NCI-H82 treated with DMSO at 0.1 percent for 48 hours (cell line): Measurements from ENCODE around the gene ZNF287.
A peak's percentile ranks its signal among the peaks of the same experiment; 100 is the strongest.
"Not testable (repeated sequence)": the region's sequence is repeated elsewhere in the genome, so short reads cannot be mapped to it uniquely, and the experiment has no call there.

Experiments
- DNase-seq: peaks from one replicate; lab custom pipeline; 2025; ENCODE audit not compliant: unreplicated experiment; lab: John Stamatoyannopoulos, UW

Gene ZNF287

GRCh38 chr17:16568541-16569357 is at the start of gene ZNF287:
TSS of gene ZNF287 (minus strand) at chr17:16569204. CDS start at chr17:16567731, 1,473 bp downstream.
- peak; percentile 74 for DNase-seq

- no peak for DNase-seq
These were observed 48.6 kb upstream of the ZNF287 start for GRCh38 chr17:16617481-16618060.

DNA sequence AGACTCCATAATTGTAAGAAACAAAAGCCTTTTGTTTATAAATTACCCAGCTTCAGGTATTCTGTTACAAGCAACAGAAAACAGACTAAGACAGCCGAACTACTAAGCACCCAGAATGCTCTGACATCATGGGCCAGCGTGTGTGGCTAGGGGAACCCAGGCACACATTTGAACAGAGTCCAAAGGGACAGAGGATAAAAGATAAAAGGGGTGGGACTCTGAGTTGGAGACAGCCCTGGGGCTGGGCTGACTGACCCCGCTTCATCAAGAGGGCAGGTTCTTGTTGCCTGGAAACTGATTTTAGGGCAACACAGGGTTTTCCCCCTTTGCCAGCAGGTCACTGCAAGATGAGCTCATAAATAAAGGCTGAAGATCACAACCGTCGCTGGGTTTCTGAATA is 30.5 kb upstream of the ZNF287 start:
- DNase-seq = no peak

GRCh38 chr17:16593356-16594102 is 24.5 kb upstream of the ZNF287 start:
- no peak for DNase-seq

DNA sequence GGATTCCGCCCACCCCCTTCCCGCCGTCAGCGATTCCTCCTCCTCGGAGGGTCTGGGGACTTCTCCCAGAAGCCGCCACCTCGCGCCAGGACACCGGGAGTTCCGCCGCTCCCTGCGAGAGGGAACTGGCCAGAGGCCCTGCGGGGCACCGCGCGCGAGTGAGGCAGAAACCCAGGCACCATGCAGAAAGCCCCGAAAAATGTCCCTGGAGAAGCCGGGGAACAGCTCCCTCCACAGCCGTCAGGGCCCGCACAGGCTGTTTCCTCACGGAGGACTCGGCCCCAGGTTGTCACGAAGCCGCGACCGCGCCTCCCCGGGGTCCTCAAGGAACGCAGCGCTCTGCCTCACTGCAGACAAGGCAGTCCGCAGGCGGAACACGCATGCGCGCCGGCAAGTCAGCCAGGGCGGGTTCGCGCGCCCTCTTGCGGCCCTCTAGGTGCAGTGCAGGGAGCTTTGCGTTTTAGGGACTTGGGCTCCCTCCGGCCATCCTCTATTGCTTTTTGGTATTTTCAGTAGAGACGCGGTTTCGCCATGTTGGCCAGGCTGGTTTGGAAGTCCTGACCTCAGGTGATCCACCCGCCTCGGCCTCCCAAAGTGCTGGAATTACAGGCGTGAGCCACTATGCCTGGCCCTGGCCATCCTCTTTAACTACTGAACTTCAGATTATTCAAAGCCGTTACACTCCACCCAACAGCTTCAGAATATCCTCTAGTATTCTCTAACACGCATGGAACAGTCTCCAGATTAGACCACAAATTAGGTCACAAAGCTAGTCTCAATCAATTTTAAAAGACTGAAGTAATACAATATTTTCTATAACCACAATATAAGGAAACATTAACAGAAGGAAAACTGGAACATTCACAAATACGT is 20.3 kb upstream of the ZNF287 start:
- DNase-seq = peak; percentile 86

DNA sequence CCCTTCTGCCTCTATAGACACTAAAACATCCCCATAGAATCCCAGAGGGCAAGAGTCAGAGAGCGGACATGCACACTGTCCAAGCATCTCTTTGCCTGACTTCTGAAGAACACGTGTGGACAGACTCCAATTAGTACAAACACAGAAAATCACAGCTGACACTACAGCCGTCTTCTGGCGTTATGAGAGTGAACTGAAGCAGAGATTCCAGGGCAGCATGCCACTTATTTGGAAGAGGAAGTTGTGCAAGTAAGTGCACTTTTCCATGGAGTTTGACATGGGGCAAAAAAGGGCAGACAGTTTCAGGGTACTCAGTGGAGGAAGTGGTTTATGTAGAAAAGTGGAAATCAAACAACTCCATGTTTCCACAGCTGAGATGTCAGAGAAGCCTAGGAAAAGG is 16.8 kb upstream of the ZNF287 start:
- DNase-seq = no peak

DNA sequence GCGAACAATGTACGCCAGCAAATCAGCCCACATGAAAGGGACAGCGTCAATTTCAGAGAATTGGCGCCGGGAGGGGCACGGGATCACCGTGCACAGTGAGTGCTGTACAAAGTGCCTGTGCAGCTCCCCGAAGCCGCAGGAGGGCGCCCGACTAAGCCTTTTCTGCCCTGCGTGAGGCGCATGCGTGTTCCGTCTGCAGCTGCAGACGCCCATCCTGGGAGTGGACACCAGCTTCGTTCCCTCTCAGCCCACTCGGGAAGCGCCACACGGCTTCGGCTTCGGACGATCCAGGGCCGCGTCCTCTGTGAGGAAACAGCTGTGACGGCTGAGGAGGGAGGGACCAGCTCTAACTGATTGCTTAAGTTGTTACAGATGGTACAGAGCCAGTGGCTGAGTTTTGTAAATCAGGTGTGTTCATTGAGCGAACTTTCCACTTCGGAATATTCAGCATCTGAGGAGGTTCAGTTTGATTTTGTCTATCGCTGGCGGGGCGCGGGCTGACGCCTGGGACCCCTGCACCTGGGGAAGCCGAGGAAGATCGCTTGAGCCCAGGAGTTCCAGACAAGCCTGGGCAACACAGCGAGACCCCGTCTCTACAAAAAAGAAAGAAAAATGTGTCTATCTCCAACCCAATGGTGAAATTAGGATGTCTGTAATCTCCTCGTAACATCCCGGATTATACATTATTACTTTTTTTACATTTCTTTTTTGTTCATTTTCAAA is 15.4 kb upstream of the ZNF287 start:
- peak; percentile 79 for DNase-seq

- no peak for DNase-seq
These were observed 14.8 kb upstream of the ZNF287 start for GRCh38 chr17:16583781-16584180.

GRCh38 chr17:16573466-16573865 is 4.5 kb upstream of the ZNF287 start:
- no peak for DNase-seq

DNA sequence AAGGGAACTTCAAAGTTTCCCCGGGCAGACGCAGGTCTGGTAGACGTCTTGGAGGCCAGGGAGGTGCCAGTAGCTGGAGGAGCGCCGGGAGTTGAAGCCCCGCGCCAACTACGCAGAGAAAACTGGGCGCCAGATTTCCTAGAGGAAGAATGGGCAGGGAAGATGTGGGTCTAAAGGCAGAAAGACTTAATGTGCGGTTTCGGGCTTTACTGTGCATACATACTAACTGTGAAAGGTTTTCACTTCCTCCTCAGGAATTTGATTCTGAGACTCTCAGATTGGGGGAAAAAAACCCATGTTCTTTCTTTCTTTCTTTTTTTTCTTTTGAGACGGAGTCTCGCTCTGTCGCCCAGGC is 331 bp upstream of the ZNF287 start:
- no peak for DNase-seq

GRCh38 chr17:16552637-16553045 is 16.4 kb downstream of the ZNF287 start:
- no peak for DNase-seq

DNA sequence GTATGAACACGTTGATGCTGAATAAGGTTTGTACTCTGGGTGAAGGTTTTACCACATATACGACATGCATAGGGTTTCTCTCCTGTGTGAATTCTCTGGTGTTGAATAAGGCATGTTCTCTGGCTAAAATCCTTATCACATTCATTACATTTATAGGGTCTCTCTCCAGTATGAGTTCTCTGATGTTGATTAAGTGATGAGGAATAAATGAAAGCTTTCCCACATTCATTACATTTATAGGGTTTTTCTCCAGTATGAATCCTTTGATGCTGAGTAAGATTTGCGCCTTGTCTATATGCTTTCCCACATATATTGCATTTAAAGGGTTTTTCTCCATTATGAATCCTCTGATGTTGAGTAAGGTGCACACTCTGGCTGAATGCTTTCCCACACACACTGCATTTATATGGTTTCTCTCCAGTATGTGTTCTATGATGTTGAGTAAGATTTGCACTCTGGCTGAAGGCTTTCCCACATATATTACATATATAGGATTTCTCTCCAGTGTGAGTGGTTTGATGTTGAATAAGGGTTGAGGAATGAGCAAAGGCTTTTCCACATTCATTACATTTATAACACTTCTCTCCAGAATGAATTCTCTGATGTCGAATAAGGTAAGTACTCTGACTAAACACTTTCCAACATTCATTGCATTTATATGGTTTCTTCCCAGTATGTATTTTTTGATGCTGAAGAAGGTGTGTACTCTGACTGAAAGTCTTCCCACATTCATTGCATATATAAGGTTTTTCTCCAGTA is 16.9 kb downstream of the ZNF287 start:
- no peak for DNase-seq

DNA sequence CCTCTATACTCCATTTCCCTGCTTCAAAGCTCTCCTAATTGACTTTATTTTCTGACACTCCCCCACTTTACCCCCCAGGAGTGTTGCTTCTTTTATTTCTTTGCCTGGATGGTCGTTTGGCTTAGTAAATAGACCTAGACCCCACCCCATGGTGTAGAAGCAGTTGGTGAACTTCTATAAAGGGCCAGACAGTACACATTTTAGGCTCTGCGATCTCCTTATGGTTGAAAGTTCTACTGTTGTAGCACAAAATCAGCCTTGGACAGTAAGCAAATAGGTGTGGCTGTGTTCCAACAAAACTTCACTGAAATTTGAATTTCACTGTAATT is 31.9 kb downstream of the ZNF287 start:
- DNase-seq = no peak

- DNase-seq = no peak
These were observed 34.8 kb downstream of the ZNF287 start for GRCh38 chr17:16534236-16534635.

DNA sequence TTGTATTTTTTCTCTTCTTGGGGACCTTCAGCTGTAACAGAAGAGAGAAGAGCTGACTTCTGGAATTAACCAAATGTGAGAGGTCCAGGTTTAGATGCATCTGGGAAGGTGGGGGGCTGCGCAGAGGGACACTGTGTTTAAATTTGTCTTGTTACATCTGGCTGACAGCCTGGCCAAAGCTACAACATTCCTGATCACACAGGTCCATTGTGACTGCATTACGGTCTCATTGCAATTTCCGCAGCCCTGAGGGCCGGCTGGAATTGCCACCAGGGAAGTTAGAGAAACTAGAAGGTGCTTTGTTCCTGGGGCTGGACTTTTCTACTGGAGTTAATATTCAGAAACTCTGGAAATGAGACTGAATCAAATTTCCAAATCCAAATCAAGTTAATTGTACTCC is 39.1 kb downstream of the ZNF287 start:
- DNase-seq = no peak

DNA sequence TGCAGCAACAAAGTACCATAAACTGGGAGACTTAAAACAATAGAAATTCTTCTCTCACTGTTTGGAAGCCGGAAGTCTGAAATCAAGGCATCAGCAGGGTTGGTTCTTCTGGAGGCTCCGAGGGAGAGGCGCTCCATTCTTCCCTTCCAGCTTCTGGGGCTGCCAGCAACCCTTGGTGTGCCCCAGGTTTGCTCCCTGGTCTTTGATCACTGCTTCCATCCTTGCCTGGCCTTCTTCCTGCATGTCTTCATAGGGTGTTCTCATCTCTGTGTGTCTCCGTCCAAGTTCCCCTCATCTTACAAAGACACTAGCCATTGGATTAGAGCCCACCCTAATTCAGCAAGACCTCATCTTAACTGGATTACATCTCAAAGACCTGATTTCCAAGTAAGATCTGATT is 41.7 kb downstream of the ZNF287 start:
- DNase-seq = no peak

GRCh38 chr17:16525556-16525955 is 43.4 kb downstream of the ZNF287 start:
- not testable (repeated sequence) for DNase-seq

- DNase-seq = peak; percentile 63
These were observed 47.8 kb downstream of the ZNF287 start for GRCh38 chr17:16521070-16521727.

DNA sequence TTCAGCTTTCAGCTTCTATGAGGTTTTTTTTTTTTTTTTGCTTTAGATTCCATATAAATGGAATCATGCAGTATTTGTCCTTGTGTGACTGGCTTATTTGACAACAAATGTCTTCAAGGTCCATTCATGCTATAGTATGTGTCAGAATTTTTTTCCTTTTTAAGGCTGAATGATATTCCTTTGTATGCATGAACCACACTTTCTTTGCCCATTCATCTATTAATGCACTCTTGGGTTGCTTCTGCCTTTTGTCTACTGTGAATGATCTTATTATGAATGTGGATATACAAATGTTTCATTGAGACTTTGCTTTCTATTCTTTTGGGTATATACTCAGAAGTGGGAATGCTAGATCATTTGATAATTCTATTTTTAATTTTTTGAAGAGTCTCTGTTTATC is 50.0 kb downstream of the ZNF287 start:
- no peak for DNase-seq
